Effector CD4-positive, alpha-beta T cell (primary cell): Measurements from ENCODE around the gene SETD5.

Experiments
- DNase-seq: peaks from one replicate; pipeline ENCODE4 v3.0.0-alpha.2; 2020

Gene SETD5

GRCh38 chr3:9390265-9390888 is 7.0 kb upstream of the SETD5 start:
- DNase-seq, result no peak

- no peak for DNase-seq
Measured at GRCh38 chr3:9392041-9392440, 5.4 kb upstream of the SETD5 start.

- no peak for DNase-seq
Measured at GRCh38 chr3:9395570-9396300, 1.7 kb upstream of the SETD5 start.

- peak; percentile 78 for DNase-seq
Measured at GRCh38 chr3:9396301-9396631, 1.1 kb upstream of the SETD5 start.

GRCh38 chr3:9396632-9397331 is 633 bp upstream of the SETD5 start:
- DNase-seq, result peak; percentile 99

GRCh38 chr3:9397906-9398699 is 688 bp downstream of the SETD5 start:
- peak; percentile 16 for DNase-seq

GRCh38 chr3:9398700-9399336 is 1.4 kb downstream of the SETD5 start:
- peak; percentile 18 for DNase-seq

GRCh38 chr3:9399337-9399703 is 1.9 kb downstream of the SETD5 start:
- DNase-seq, result no peak

GRCh38 chr3:9399746-9400145 is 2.3 kb downstream of the SETD5 start:
- DNase-seq, result no peak

- DNase-seq, result no peak
Measured at GRCh38 chr3:9400616-9401015, 3.2 kb downstream of the SETD5 start.

- no peak for DNase-seq
Measured at GRCh38 chr3:9401986-9402385, 4.6 kb downstream of the SETD5 start.

GRCh38 chr3:9402410-9403228 is 5.2 kb downstream of the SETD5 start:
- DNase-seq, result no peak

- no peak for DNase-seq
Measured at GRCh38 chr3:9403463-9403862, 6.0 kb downstream of the SETD5 start.

GRCh38 chr3:9404680-9405079 is 7.3 kb downstream of the SETD5 start:
- peak; percentile 23 for DNase-seq

- no peak for DNase-seq
Measured at GRCh38 chr3:9405756-9406155, 8.3 kb downstream of the SETD5 start.

GRCh38 chr3:9406856-9407626 is 9.6 kb downstream of the SETD5 start:
- no peak for DNase-seq

- DNase-seq, result no peak
Measured at GRCh38 chr3:9408061-9408460, 10.6 kb downstream of the SETD5 start.

- no peak for DNase-seq
Measured at GRCh38 chr3:9408546-9408945, 11.1 kb downstream of the SETD5 start.

GRCh38 chr3:9409981-9410854 is 12.8 kb downstream of the SETD5 start:
- DNase-seq, result no peak

- DNase-seq, result no peak
Measured at GRCh38 chr3:9411302-9411701, 13.9 kb downstream of the SETD5 start.
